ENCODE results near the gene TENM3. TPM values are rescaled to one million over a fixed set of nuclear protein-coding genes. Genes with fewer than 3 reads are reported as not detected.

TENM3 gene
- total and polyA plus RNA-seq, 2 donors (not counting 3 experiments of a cell fraction or from before 2014, with no cell fraction given) = 3.2 to 6.2 TPM

- H2AFZ ChIP-seq (ENCODE audit: low read depth, low read length) = no peak overlapping the region
- H3K9me3 ChIP-seq (replicated peaks; ENCODE audit: control insufficient read depth, insufficient read depth, low read length) = no peaks in the 10 kb centered on the region
- no peaks in the 10 kb centered on the region for H3K79me2 ChIP-seq (ENCODE audit: control insufficient read depth, insufficient read depth, low read length)
- ChIA-PET POLR2A (no interaction called here), CTCF (no interaction called here)
- no peak for FAIRE-seq
- intact Hi-C loops (cut with micrococcal nuclease) = no loop called here
- H3K4me3 ChIP-seq (replicated peaks in 1 of 3; ENCODE audit: insufficient read depth in 1 of 3, low read depth in 1 of 3, low read length in 3 of 3) = no peak overlapping the region
- H3K36me3 ChIP-seq (ENCODE audit: control insufficient read depth in 2 of 2, extremely low read depth in 1 of 2, insufficient read depth in 2 of 2, low read length in 2 of 2) = no peaks in the 10 kb centered on the region
- H4K20me1 ChIP-seq (replicated peaks; ENCODE audit: control insufficient read depth, extremely low read depth, insufficient read depth, low read length) = no peaks in the 10 kb centered on the region
- no peaks in the 10 kb centered on the region for H3K27me3 ChIP-seq (ENCODE audit: control insufficient read depth in 2 of 2, insufficient read depth in 2 of 2, low read length in 2 of 2)
- dilution Hi-C loops (cut with MboI; ENCODE audit: extremely low pct_ligation_motif_present, low sequenced_read_pairs) = no loop called here
- no peaks in the 10 kb centered on the region for H3K9me1 ChIP-seq (replicated peaks; ENCODE audit: control insufficient read depth, extremely low read depth, insufficient read depth, low read length)
- DNase-seq (ENCODE audit: low read depth, low spot score) = no peak
- BruUV-seq (replicated peaks) = no TSS peak
- H3K4me1 ChIP-seq (ENCODE audit: control insufficient read depth, extremely low read depth, insufficient read depth, low read length) = no peaks in the 10 kb centered on the region
- H3K27ac ChIP-seq (ENCODE audit: insufficient read depth, low read depth, low read length) = no peak overlapping the region
- no peak overlapping the region for H3K4me2 ChIP-seq (ENCODE audit: insufficient read depth, low read length)
- TF ChIP-seq FOS (IDR thresholded peaks at IDR 0.05; ENCODE audit: borderline replicate concordance, insufficient read depth, low read length) (no peak), JUN (IDR thresholded peaks at IDR 0.05; ENCODE audit: borderline replicate concordance, insufficient read depth, insufficient read length, low read depth) (no peak), EZH2 (IDR thresholded peaks at IDR 0.05; ENCODE audit: borderline replicate concordance, low read depth, low read length, severe bottlenecking) (no peak), POLR2A (IDR thresholded peaks at IDR 0.05; ENCODE audit: low read depth, low read length) (no peak), POLR2AphosphoS5 (IDR thresholded peaks at IDR 0.05; ENCODE audit: insufficient read depth, low read depth, low read length) (no peak), GATA2 (IDR thresholded peaks at IDR 0.05; ENCODE audit: insufficient read depth, insufficient read length, low read depth, low read length) (no peak), MYC (IDR thresholded peaks at IDR 0.05; ENCODE audit: low read depth, low read length) (no peak)
- TF ChIP-seq, protein P1, sequence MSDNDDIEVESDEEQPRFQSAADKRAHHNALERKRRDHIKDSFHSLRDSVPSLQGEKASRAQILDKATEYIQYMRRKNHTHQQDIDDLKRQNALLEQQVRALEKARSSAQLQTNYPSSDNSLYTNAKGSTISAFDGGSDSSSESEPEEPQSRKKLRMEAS (IDR thresholded peaks at IDR 0.05; ENCODE audit: insufficient read depth, insufficient read length) = no peak
- TF ChIP-seq, protein P2, sequence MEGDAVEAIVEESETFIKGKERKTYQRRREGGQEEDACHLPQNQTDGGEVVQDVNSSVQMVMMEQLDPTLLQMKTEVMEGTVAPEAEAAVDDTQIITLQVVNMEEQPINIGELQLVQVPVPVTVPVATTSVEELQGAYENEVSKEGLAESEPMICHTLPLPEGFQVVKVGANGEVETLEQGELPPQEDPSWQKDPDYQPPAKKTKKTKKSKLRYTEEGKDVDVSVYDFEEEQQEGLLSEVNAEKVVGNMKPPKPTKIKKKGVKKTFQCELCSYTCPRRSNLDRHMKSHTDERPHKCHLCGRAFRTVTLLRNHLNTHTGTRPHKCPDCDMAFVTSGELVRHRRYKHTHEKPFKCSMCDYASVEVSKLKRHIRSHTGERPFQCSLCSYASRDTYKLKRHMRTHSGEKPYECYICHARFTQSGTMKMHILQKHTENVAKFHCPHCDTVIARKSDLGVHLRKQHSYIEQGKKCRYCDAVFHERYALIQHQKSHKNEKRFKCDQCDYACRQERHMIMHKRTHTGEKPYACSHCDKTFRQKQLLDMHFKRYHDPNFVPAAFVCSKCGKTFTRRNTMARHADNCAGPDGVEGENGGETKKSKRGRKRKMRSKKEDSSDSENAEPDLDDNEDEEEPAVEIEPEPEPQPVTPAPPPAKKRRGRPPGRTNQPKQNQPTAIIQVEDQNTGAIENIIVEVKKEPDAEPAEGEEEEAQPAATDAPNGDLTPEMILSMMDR (IDR thresholded peaks at IDR 0.05; ENCODE audit: extremely low read depth in 1 of 2, insufficient read depth in 1 of 2, low read depth in 1 of 2, low read length in 2 of 2) = no peak
- no peak overlapping the region for H3K9ac ChIP-seq (replicated peaks; ENCODE audit: extremely low read depth, insufficient read depth, low read length)
These were observed 39.3 kb upstream of the TENM3 start for GRCh38 chr4:182203872-182204411.
